GM19240 (cell line): Measurements from ENCODE around the gene PIGM.
A peak's percentile ranks its signal among the peaks of the same experiment; 100 is the strongest.

Experiments used
- DNase-seq: peaks from one replicate; pipeline ENCODE4 v3.0.0; 2011; ENCODE audit warnings: low spot score; ENCODE audit not compliant: insufficient read length

Gene PIGM

DNA sequence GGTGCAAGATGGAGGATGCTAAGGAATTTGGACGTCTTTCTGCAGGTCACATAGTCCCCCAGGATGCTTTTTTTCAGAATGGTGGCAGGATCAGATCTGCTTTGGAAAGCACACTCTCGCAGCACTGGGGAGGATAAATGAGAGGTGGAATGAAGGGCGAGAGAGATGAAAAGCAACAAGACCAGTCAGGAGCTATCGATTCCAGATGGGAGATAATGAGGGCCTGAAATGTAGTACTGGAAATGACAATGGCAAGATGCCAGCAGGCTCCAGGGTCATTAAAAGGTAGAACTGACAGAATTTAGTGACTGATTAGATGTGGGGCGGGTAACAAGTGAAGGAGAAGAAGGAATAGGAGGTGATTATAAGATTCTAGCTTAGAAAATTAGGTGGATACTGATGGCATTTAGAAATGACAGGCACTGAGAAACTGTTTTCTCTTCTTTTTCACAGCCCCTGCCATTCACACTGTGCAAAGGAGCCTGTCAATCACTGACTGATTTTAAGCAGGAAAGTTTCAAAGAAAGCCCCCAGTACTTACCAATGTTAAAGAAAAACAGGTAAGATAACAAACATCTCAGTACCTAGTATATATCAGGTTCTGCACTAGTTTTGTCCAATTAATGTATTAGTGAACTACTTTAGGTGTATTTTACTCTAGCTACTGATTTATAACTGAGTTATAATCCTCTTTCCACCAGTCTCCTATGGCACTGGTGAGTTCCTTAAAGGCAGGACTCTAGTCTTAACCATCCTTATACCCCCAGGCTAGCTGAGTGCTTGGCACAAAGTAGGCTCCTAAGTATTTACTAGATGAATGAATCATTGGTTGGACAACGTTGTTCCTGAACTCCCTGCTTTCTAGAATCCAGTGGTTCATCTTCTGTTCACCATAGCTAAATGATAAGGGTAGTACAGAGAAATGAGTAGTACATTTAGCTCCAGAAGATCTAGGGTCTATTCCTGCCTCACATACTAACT, 9.2 kb downstream of the PIGM start:
- DNase-seq, result no peak

DNA sequence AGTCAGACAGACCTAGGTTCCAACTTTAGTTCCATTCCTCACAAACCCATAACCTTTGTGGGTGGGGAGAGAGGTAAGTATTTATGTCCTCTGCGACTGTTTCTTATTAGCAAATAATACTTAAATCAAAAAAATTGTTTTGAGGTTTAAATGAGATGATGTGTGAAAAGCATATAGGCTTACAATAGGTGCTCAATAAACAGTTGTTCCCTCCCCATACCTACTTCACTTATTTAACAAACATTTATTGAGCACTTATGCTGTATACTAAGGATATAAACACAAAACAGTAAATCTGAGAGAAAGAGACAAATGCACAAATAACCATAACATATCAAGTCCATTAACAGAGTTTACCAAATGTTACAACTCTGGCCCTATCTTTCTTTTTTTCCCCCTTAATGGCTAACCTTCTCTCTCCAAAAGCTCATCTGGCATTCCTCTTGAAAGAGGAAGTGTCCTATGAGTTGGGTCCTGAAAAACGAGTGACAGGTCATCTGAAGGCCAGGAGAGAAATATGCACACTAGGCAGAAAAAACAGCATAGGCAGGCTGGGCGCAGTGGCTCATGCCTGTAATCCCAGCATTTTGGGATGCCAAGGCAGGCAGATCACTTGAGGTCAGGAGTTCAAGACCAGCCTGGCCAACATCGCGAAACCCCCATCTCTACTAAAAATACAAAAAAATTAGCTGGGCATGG, 10.3 kb downstream of the PIGM start:
- no peak for DNase-seq

DNA sequence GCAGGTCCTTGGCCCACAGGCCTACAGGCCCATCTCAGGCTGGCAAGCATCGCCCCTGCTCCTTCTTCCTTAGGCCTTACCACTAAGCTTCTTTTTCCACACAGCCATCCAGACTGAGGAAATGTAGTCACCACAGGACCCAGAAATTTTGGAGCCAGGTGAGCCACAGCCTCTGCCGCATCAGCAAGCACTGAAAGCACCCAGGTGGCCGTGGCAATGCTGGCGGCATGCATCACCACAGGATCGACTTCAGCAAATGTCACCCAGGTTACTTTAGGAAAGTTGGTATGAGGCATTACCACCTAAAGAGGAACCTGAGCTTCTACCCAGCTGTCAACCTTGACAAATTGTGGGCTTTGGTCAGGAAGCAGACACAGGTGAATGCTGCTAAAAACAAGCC, 11.6 kb downstream of the PIGM start:
- DNase-seq, result no peak

DNA sequence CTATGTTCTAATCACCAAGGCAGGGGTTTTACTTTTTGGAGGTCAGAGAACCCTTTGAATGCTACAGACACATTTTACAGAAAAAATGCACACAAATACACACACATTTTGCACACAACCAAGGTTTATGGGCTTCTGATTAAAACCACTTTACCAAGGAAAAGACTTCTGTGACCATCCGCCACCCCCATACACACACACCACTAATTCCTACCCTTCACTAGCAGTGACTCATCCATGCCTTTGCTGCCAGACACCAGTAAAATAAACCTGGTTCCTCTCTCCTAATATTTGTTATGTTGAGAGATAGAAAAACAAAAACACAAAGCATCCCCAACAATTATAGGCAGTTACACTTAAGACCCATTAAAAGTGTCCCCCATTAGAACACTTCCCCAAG, 12.9 kb downstream of the PIGM start:
- no peak for DNase-seq

DNA sequence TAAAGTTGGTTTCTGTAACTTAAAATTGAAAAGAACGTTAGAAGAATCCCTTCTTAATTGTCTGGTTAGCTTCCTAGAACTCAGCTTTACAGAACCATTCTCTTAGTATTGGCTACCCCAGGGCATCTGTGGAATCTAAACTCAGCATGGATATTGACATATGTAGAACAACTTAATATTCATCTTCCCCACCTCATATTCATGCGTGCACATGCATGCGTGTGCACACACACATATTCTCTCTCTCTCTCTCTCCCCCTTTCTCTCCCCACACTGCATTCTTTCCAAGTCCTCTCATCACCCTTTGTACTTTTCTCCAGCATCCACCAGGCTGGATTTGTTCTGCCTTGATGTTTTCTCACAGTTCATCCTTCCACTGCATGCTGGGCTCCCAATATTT, 13.4 kb downstream of the PIGM start:
- no peak for DNase-seq

DNA sequence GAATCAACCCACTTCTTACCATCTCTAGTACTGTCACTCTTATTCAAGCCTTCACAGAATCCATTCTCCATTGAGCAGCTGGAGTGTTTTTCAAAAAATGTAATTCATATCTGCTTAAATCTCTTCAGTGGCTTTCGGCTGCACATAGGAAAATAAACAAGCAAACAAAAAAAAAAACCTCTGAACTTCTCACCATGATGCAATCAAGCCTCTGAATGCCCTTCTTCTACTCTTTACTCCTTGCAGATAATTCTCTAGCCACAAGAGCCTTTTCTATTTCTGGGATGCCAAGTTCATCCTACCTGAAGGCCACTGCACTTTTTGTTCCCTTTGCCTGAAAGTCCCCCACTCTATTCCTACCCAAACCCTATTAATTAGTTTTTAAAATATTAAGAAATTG, 14.2 kb downstream of the PIGM start:
- DNase-seq, result no peak

DNA sequence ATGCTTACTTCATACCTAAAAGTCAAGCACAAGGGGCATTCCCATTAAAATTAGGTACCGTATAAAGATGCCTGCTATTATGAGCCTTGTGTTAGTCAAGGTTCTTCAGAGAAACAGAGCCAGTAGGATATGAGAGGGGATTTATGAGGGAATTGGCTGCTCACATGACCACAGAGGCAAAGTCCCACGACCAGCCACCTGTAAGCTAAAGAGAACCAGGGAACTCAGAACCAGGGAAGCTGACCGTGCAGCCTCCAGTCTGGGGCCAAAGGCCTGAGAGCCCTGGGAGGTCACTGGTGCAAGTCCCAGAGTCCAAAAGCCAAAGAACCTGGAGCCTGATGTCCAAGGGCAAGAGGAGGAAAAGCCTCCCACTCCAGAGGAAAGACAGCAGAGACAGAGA, 20.0 kb downstream of the PIGM start:
- no peak for DNase-seq

DNA sequence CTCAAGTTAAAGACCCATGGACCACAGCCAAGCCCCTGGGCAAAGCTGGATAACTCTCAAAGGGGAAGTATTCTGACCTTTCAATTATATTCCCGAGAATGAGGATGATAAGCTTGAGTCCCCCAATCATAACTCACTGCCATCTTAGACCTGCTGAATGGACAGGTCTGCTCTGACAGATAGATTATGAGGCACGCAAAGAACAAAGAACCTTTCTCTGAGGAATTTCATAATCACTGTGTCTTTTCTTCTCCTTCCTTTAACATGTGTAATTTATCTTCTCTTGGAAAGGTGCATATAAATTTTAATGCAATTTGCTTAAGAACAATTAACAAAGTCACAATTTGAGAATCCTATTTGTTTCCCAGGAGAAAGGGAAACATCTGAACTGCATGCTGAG, 22.0 kb downstream of the PIGM start:
- DNase-seq, result no peak

DNA sequence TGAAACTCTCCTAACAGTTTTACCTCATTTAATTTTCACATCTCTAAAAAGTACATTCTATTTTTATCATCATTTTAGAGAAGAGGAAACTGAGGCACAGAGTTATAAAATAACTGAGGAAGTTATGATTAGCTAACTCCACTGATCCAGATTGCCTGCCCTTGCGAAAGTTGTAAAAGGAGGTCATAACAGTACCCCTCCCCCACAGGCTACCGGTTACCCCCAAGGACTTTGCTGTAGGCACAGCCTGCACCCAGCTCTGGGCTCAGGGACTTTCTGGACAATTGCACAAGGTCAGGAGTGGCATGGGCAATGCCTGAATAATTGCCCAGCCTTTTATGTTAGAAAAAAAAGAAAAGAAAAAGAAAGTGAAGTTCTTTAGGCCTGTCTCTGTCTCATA, 22.7 kb downstream of the PIGM start:
- no peak for DNase-seq

DNA sequence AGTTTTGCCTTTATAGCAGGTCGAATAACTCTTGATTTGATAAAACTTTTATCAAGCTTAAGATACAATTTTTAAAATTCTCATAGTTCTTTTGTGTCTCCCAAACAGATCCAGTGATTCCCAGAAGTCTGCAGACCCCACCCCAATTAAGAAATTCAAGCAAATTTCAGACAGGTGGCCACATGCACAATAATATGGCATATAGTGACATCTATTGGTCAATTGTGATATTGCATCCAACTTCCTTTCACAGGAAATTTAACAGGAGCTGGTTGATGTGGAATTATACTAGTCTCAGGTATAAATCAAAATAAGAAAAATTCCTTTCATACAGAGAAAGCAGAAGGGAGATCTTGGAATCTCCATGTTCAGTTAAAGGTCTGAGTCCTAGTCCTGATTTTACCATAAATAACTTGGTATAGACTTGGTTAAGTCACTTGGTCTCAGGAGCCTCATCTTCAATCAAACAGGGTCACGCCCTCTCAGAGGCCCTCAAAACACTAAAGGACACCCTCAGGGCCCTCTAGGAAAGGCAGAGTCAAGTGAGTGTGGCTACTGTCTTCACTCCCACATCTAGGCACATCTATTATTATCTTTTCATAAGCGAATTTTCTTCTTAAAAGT, 24.1 kb downstream of the PIGM start:
- no peak for DNase-seq

DNA sequence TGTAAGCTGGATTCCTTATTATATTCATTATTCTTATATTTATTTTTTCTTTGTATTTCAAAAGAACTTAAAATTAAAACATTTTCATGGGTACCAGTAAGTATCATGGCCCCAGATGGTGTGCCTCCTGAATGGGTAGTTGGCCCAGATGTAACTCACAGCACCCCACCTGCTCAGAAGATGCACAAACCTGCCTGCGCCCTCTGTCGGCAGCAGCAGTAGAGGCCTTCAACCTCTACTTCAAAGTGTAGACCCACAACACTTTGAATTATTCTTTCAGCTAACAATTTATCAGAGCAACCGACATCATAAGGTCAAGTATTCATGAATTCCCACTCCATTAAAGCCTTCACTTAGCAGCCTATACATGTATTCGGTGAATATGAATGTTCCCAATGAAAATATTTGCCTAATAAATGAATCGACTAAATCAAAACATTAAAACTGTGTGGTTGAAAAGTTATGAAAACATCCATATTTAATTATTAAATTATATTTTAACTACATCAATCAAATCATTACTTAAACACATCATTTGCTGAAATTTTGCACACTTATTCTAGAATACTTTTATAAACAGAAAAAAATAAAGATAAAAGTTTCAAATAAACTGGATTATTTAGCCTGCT, 25.4 kb downstream of the PIGM start:
- peak; percentile 64 for DNase-seq

DNA sequence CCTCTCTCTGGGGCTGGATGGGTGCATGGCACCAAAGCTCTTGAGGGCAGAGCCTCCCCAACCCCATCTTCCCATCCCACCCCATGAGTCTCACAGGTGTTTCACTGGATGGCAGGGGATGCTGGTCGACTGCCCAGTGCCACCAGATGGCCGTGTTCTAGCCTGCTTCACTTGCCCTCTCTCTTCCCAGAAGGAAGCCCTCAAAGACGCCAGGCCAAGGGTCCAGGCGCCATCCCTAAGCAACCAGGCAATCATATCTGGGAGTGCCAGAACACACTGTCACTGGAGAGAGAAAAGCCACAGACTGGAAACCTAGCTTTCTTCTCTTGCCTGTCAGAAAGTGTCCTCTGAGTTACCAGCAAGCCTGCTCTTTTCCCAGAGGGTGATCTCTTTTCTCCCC, 26.7 kb downstream of the PIGM start:
- DNase-seq, result no peak

DNA sequence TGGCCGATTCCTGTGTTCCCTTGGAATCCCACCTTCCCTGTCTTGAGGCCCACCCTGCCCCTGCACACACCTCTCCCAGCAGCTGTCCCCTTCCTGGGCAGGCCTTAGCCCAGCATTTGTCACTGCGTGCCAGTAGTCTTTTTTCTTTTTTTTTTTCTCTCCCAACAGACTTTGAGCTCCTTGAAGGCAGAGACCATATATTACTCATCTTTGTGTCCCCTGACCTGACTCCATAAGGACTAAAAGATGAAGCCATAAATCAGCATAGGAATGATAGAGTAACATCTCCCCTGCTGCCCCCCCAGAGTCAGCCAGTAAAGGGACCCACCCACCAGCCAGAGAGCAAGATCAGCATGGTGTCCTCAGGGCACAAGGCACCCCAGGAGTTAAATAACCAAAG, 27.4 kb downstream of the PIGM start:
- no peak for DNase-seq

DNA sequence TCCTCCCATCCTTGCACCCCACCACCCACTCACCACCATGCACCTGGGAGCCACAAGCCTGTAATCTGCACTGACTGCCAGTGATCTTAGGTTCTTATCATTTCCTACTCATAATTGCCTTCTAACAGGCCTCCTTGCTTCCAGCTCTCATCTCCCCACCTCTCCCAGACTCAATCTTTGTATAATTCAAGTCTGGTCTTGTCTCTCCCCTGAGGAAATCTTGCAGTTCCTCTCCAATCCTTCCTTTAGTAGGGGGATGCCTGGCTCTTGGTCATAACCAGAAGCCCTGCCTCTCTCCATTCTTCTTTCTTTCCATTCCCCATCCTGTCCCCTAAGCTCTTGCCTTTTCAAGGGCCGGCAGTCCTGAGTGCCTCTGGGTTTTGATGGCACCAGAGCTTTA, 27.8 kb downstream of the PIGM start:
- no peak for DNase-seq

DNA sequence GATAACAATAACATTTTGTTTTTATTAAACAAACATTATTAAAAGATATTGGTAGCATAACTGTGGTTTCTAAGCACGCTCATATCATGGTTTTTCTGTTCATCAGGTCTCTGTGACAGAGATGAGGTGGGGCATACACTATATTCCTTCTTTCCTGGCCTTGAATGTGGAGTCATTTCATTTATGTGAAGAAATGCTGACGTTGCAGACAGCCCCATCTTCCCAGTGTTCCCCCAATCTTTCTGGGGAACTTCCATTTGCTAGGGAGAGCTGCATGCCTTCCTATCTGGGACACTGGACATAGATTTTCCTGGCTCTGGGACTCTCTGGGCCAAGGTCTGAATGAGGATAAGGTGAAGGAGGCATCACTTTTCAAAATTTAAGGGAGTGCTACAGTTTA, 30.4 kb downstream of the PIGM start:
- DNase-seq, result no peak

DNA sequence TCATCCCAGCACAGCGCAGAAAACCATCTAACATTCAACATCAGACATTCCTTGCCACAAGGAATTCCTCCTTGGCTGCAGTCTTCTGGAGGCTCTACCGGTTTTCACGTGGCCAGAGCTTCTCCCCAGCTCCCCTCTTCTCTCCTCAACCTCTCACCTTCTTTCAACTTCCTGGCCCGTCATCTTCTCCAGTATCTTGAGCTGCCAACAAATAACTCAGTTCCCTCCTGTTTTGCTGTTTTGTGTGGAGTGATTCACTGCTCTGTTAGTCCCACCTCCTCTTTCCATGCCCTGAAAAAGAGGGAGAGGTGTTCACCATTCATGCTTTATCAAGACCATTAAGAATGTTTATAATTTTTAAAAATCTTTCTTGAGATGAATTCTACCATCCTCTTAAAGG, 32.6 kb downstream of the PIGM start:
- no peak for DNase-seq

DNA sequence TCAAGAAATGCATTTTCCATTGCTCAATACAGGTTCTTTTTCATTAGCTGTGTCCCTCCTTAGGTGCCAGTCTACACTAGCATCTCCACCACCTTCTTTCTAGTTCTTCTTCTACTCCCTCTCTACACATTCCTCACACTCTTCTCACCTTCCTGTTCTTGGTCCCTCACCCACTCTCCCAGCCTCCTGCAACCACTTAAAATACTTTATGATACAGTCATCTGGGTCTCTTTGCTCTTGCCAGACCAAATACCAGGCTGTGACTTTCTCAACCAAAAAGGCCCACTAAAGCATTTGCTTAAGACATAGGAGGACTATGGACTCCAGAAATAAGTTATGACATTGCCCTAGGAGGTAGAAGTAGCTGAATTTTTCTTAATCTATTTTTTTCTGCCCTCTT, 35.1 kb downstream of the PIGM start:
- no peak for DNase-seq

DNA sequence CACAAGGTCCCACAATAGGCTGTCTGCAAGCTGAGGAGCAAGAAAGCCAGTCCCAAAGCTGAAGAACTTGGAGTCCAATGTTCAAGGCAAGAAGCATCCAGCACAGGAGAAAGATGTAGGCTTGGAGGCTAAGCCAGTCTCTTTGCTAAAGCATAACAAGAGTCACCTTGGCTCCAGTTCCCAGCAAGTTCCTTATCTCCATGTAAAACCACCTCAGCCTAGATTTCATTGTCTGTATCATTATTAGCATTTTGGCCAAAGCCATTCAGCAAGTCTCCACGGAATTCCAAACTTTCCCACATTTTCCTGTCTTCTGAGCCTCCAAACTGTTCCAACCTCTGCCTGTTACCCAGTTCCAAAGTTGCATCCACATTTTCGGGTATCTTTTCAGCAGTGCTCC, 36.9 kb downstream of the PIGM start:
- no peak for DNase-seq

DNA sequence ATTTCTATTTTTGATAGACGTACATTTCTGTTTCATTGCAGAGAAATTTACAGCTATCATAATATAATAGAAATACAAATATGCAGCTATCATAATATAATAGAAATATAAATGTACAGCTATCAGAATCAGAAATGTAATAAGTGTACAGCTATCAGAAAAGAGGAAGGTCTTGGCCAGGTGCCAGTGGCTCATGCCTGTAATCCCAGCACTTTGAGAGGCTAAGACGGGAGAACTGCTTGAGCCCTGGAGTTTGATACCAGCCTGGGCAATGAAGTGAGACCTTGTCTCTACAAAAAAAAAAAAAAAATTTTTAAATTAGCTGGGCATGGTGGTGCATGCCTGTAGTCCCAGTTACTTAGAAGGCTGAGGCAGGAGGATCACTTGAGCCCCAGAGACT, 37.9 kb downstream of the PIGM start:
- no peak for DNase-seq

DNA sequence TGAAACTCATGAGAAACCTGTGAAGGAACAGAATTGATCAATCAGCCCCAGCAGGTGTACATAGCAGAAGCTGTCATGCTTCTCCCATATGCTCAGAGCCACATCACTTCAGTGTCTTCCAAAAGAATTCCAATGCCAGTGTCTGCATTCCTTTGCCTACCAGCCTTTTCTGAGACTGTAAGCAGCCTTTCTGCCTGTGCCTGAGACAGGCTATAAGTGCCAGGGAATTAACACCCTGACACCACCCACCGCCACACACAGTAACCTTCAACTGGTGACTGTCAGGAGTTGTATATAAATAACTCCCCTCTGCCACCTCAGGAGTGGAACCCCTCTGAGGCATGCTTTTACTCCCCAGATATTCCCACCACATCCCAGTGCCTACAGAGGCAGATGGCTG, 39.6 kb downstream of the PIGM start:
- DNase-seq, result no peak

DNA sequence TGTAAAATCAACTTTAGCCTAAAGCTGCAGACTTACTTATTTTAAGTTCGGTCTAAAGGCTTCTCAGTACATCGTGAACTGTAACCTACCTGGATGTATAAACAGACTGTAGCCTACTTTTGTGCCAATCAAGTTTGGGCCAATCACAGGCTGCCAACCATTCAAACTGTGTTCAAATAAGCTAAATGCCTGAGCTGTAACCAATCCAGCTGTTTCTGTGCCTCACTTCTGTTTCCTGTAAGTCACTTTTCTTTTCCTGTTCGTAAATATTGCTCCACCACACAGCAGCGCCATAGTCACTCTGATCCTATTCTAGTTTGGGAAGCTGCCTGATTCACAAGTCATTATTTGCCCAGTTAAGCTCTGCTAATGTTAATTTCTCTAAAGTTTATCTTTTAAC, 40.3 kb downstream of the PIGM start:
- DNase-seq, result no peak

DNA sequence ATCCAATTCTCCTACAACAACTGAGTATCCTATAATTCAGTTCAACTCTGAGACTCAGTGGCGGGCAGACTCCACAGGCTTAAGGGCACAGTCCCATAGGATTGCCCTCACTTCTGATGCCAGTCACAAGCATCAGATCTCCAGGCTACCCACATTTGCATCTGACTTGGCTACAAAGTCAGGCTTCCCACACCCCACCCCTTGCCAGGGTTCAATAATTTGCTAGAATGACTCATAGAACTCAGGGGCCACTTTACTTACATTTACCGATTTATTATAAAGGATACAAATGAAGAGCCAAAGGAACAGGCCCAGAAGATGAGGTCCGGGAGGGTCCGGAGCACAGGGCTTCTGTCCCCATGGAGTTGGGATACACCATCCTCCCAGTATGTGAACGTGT, 41.8 kb downstream of the PIGM start:
- DNase-seq, result no peak
